GM23248 (cell line): Measurements from ENCODE around the gene RPS15.

Source experiments
- EZH2 ChIP-seq: fragments of 200-600 bp; sonication (generic); IDR thresholded peaks from 2 replicates; pipeline ENCODE4 v1.6.1; 2018; ENCODE audit warnings: antibody characterized with exemption, mild to moderate bottlenecking; ENCODE audit not compliant: insufficient read depth, poor library complexity, severe bottlenecking
- EZH2phosphoT487 ChIP-seq: fragments of 200-600 bp; sonication (generic); IDR thresholded peaks from 2 replicates; pipeline ENCODE4 v1.6.1; 2018; ENCODE audit warnings: antibody characterized with exemption, moderate library complexity, mild to moderate bottlenecking, low read depth; ENCODE audit not compliant: insufficient read depth

DNA sequence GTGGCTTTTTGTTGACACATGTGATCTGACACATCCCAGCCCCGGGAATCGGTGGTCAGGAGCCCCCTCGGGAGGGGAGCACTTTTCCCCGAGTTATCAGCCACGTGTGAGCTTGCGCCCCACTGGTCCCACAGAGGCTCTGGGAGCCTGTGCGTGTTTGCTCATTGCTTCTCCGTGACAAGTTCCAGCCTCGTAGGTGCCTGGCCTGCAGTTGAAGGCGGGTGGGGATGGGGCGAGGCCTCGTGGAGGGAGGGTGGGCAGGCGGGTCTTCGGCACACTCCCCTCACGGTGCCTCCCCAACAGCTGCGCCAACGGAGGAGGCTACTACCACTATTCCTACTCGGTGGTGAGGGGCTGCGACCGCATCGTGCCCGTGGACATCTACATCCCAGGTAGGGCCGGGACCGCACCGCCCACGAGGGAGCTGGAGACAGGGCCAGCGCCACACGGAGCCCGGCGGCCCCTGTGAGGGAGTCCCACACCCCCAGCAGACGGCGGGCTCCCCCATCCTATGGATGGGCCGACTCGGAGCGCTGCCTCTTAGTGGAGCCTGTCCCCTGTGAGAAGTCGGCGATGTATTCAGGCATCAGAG lies 45.2 kb upstream of the RPS15 start:
- TF ChIP-seq EZH2 (no peak), EZH2phosphoT487 (no peak)
